ENCODE results near the gene SCN2A. TPM values are rescaled to one million over a fixed set of nuclear protein-coding genes. Genes with fewer than 3 reads are reported as not detected.

SCN2A gene
- total RNA-seq, 2 experiments from 2014 or later: not detected

DNA sequence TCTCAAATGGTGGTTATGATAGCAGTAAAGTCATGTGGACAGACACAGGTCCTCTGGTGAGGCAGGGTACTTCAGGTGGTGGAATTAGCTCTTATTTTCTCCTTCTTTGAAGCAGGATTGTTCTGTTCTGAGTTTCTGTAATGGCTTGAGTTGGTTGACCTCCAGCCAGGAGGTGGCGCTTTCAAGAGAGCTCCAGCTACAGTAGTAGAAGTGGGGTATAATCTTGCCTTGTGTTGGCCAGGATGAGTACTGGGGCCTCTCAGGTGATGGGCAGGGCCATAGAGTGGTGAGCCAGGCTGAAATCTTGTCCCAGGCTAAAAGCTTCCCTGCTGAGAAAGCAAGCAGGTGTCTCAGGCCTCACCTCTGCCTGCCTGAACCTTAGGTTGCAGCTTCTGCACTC lies 177.8 kb downstream of the SCN2A start:
- Mint-ChIP-seq H3K4me3 (no peak overlapping the region), H3K27ac (no peak overlapping the region), H3K9me3 (peaks cover 4% of the 10 kb centered on the region), H3K36me3 (ENCODE audit: low read depth) (no peaks in the 10 kb centered on the region), H3K4me1 (ENCODE audit: low read depth) (no peaks in the 10 kb centered on the region), H3K27me3 (peaks cover 5% of the 10 kb centered on the region)
- ChIA-PET CTCF (no interaction called here), POLR2A (no interaction called here)
- ATAC-seq (no peak), DNase-seq (peak; percentile 6)
- TF ChIP-seq, protein P1, sequence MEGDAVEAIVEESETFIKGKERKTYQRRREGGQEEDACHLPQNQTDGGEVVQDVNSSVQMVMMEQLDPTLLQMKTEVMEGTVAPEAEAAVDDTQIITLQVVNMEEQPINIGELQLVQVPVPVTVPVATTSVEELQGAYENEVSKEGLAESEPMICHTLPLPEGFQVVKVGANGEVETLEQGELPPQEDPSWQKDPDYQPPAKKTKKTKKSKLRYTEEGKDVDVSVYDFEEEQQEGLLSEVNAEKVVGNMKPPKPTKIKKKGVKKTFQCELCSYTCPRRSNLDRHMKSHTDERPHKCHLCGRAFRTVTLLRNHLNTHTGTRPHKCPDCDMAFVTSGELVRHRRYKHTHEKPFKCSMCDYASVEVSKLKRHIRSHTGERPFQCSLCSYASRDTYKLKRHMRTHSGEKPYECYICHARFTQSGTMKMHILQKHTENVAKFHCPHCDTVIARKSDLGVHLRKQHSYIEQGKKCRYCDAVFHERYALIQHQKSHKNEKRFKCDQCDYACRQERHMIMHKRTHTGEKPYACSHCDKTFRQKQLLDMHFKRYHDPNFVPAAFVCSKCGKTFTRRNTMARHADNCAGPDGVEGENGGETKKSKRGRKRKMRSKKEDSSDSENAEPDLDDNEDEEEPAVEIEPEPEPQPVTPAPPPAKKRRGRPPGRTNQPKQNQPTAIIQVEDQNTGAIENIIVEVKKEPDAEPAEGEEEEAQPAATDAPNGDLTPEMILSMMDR (IDR thresholded peaks at IDR 0.05): no peak
- intact Hi-C loops (cut with micrococcal nuclease): no loop called here

DNA sequence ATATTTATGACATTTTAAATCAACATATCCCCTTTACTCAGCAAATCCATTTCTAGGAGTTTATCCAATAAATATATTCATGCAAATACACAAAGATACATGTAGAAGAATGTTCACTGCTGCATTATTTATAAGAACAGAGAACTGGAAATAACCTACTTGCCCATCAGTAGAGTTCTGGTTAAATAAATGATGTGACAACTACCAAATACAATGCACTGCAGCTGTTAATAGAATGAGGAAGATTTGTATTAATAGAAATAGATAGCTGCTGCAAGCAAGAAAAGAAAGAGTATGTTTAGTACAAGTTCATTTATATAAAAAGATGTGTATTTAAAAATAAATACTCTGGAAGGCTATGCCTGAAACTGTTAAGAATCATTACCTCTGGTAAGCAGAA lies 181.0 kb downstream of the SCN2A start:
- H3K36me3 Mint-ChIP-seq (ENCODE audit: low read depth): no peaks in the 10 kb centered on the region
- DNase-seq (no peak), ATAC-seq (no peak)
- H3K4me1 Mint-ChIP-seq (ENCODE audit: low read depth): no peaks in the 10 kb centered on the region
- ChIA-PET POLR2A (interaction anchor here (0.6 kb wide), 1 partner anchor 1112 kb away, joined by 3 read pairs; no protein-coding TSS in a partner anchor), CTCF (interaction anchor here (1.8 kb wide), 1 partner anchor 454 kb away, joined by 4 read pairs; no protein-coding TSS in a partner anchor)
- H3K4me3 Mint-ChIP-seq: no peak overlapping the region
- H3K27ac Mint-ChIP-seq: no peak overlapping the region
- intact Hi-C loops (cut with micrococcal nuclease): no loop called here
- TF ChIP-seq, protein P1 (IDR thresholded peaks at IDR 0.05): no peak
- peaks cover 5% of the 10 kb centered on the region for H3K27me3 Mint-ChIP-seq
- H3K9me3 Mint-ChIP-seq: peaks cover 7% of the 10 kb centered on the region

DNA sequence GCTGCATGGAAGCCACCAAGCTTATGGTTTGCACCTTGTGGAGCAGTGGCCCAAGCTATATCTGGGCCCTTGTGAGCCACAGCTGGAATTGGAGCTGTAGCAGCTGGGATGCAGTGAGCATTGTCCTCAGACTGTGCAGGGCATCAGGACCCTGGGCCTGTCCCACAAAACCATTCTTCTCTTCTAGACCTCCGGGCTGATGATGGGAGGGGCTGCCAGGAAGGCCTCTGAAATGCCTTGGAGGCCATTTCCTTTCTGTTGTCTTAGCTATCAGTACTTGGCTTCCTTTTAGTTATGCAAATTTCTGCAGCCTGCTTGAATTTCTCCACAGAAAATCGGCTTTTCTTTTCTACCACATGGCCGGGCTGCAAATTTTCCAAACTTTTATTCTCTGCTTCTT lies 183.9 kb downstream of the SCN2A start:
- no peak for DNase-seq
- Mint-ChIP-seq H3K4me3 (no peak overlapping the region), H3K27ac (no peak overlapping the region), H3K9me3 (peaks cover 3% of the 10 kb centered on the region), H3K4me1 (ENCODE audit: low read depth) (no peaks in the 10 kb centered on the region), H3K36me3 (ENCODE audit: low read depth) (no peaks in the 10 kb centered on the region), H3K27me3 (peaks cover 4% of the 10 kb centered on the region)
- TF ChIP-seq, protein P1 (IDR thresholded peaks at IDR 0.05): no peak
- ChIA-PET POLR2A (no interaction called here), CTCF (no interaction called here)
- intact Hi-C loops (cut with micrococcal nuclease): no loop called here
- ATAC-seq: no peak

DNA sequence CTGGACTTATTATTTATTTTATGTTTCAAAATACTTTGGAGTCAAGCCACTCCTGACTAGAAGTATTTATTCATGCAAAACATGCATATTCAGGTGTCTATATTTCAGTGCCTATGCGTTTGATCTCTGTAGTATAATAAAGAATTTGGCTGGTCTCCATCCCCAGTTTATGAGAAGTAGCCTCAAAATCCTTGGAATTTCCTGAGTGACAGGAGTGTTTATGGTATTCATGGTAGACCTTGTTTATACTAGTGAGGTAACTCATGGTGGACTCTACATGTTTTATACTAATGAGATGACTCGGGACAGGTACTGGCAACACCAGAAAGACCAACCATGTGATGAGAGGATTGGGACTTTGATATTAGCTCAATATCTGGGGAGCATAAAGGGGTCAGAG lies 186.3 kb downstream of the SCN2A start:
- Mint-ChIP-seq H3K4me1 (ENCODE audit: low read depth) (no peaks in the 10 kb centered on the region), H3K4me3 (no peak overlapping the region), H3K27me3 (no peaks in the 10 kb centered on the region), H3K9me3 (peaks cover 3% of the 10 kb centered on the region), H3K27ac (no peak overlapping the region), H3K36me3 (ENCODE audit: low read depth) (no peaks in the 10 kb centered on the region)
- intact Hi-C loops (cut with micrococcal nuclease): no loop called here
- DNase-seq (no peak), ATAC-seq (no peak)
- ChIA-PET CTCF (interaction anchor here (0.9 kb wide), 1 partner anchor 449 kb away, joined by 3 read pairs; no protein-coding TSS in a partner anchor), POLR2A (no interaction called here)
- TF ChIP-seq, protein P1 (IDR thresholded peaks at IDR 0.05): no peak

DNA sequence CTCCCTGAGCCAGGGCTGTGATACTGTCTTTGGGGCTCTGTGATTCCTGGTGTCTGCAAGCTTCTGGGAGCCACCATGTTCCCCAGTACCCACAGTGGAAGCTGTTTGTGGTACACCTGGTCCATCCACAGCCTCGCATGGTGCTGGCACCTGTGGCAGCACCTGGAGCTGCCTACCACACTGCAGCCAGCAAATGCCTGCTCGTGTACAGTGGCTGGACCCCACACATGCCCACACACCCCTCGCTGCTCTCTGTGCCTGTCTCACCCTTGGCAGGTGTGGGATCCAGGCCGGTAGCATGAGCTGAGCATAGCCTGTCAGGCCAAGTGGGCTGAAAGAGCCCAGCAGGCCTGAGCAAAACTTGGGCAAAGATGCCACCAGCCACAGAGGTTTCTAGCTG lies 188.5 kb downstream of the SCN2A start:
- H3K4me1 Mint-ChIP-seq (ENCODE audit: low read depth): no peaks in the 10 kb centered on the region
- no peak overlapping the region for H3K27ac Mint-ChIP-seq
- POLR2A ChIA-PET: no interaction called here
- CTCF ChIA-PET: no interaction called here
- TF ChIP-seq, protein P1 (IDR thresholded peaks at IDR 0.05): no peak
- DNase-seq (no peak), ATAC-seq (no peak)
- no peak overlapping the region for H3K4me3 Mint-ChIP-seq
- intact Hi-C loops (cut with micrococcal nuclease): no loop called here
- H3K9me3 Mint-ChIP-seq: peaks cover 3% of the 10 kb centered on the region
- no peaks in the 10 kb centered on the region for H3K36me3 Mint-ChIP-seq (ENCODE audit: low read depth)
- no peaks in the 10 kb centered on the region for H3K27me3 Mint-ChIP-seq

Measured in activated CD8-positive, alpha-beta T cell treated with anti-CD3 and anti-CD28 coated beads for 36 hours (primary cell).